Fibroblast of skin of left quadriceps (primary cell): ENCODE data around the gene EBLN2.
A peak's percentile ranks its signal among the peaks of the same experiment; 100 is the strongest.
"Not testable (repeated sequence)": the region's sequence is repeated elsewhere in the genome, so short reads cannot be mapped to it uniquely, and the experiment has no call there.

Experiments used
- DNase-seq, 2 experiments: peaks; one replicate each; pipeline ENCODE4 v3.0.0-alpha.2; 2013; ENCODE audit warnings: low read depth in 2 of 2

The EBLN2 gene

DNA sequence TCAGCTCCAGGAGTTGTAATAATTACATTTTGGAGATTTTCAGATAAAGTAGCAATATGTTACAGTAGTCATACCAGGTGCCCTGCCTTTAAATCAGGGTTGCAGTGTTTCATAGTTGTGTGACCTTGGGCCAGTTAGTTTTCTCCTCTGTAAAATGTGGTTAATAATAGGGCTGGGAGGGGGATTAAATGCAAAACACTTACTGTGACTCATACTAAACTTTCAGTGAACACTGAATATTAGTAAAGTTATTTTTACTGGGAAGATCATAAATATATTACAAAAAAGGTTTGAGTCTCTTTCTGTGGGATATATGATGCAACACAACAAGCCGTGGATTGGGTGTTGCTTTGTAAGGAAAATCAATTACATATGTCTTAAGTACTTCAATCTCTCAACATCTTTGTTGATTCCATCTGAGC lies 1.1 kb upstream of the EBLN2 start:
- peak; percentile 82 to 88 for DNase-seq

DNA sequence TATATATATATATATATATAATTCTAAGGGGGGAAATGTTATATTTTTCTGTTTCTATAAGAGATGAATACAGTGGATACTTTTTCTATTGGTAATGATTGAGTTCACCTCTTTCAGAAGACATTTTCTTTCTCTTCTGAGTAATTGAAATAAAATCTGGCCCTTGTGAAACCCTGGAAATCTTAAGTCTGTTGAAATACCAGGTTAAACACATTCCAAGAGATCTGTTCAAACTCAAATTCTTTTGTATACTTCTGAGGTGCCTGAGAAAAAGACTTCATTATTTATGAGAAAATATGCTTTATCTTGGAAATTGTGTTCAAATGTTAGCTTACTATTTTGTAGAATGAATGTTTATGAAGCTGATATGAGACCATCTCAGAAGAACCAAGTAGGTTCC lies 4.8 kb downstream of the EBLN2 start:
- DNase-seq, result not testable (repeated sequence)

GRCh38 chr3:73068419-73068818 lies 7.0 kb downstream of the EBLN2 start:
- DNase-seq, result no peak

DNA sequence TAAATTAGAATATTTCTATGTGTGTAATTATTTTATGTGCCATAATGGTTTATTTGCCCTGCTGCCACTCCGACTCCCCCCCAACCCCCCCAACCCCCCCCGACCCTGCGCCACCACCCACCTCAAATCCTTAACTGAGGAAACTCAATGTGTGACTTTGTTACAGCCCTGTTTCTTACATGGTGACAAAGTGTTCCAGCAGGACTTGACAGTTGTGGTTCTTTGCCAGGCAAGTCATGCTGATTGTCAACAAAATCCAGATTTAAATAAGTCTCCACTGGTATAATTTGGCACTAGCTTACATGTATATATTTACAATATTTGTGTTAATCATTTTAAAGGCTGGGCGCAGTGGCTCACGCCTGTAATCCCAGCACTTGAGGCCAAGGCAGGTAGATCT lies 7.7 kb downstream of the EBLN2 start:
- DNase-seq, result no peak

DNA sequence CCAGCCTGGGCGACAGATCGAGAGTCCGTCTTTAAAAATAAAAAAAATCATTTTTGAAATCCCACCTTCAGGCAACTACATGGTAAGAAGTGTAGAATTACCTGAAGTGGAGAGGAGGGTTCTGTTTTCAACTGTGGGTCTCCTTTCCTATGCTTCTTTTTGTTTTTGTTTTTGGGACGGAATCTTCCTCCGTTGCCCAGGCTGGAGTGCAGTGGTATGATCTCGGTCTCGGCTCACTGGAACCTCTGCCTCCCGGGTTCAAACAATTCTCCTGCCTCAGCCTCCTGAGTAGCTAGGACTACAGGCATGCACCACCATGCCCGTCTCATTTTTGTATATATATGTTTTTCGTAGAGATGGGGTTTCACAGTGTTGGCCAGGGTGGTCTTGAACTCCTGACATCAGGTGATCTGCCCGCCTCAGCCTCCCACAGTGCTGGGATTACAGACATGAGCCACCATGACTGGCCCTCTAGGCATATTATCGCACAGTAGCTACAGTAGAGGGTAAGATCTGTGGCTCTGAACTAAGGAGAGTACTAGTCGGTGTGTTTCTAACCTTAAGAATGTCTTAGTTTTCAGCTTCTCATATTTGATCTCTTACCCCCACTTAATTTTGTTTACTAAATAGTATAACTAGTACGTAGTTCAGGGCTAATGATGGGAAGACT lies 8.5 kb downstream of the EBLN2 start:
- DNase-seq, result no peak

- peak; percentile 92 to 93 for DNase-seq
Measured at GRCh38 chr3:73070675-73071575, 9.5 kb downstream of the EBLN2 start.

DNA sequence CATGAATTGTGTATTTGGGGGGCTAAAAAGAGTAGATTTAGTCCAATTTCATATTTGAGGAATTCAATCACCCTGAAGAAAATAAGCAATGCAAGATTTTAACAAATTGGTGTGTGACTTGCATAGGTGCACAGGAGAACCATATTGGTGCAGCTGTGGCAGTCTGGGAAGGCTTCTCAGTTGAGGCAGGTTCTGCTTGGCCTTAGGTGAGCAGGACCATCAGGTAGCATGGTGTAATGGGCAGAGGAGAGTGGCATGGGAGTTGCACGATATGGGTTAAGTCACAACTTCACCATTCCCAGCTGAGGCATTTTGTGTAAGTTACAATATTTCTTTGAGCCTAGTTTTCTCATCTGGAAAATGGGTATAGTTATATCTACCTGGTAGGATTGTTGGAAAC lies 10.5 kb downstream of the EBLN2 start:
- no peak for DNase-seq

- no peak for DNase-seq
Measured at GRCh38 chr3:73072634-73073033, 11.2 kb downstream of the EBLN2 start.

DNA sequence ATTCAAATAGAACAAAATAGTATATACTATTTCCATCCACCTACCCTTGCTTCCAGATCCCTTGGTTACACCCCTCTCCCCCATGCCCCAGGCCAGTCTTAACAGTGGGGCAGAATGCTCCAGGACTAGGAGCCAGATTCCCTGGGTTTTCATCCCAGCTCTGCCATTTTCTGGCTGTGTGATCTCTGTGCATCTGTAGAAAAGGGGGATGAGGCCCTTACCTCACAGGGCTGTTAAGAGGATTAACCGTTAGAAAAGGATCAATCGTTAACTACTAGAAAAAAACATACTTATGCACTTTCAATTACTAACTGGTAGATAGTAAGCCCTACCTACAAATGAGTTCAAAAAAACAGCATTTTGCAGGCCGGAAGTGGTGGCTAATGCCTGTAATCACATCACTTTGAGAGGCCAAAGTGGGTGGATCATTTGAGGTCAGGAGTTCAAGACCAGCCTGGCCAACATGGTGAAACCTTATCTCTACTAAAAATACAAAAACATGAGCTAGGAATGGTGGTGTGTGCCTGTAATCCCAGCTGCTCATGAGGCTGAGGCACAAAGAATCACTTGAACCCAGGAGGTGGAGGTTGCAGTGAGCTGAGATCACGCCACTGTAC lies 11.7 kb downstream of the EBLN2 start:
- no peak for DNase-seq

DNA sequence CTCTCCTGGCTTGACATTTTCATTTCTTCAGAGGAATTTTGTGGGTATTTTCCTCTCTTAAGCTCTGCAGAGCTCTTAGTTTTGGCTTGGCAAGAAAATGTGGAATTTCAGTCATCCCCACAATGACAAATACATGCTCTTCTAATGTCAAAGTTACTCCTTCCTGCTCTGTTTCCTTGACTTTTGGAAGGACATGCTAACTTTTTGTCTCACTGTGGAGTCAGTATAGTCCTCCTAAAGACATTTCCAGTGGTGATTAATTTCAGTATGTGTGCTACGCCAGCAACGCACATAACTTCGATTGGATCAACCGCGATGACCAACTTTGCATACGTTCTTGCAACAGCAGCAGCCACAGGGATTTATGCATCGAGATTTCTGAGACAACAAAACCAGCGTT lies 13.3 kb downstream of the EBLN2 start:
- DNase-seq, result peak in 1 of 2 experiments; percentile 22

- no peak for DNase-seq
Measured at GRCh38 chr3:73080216-73080966, 18.9 kb downstream of the EBLN2 start.

DNA sequence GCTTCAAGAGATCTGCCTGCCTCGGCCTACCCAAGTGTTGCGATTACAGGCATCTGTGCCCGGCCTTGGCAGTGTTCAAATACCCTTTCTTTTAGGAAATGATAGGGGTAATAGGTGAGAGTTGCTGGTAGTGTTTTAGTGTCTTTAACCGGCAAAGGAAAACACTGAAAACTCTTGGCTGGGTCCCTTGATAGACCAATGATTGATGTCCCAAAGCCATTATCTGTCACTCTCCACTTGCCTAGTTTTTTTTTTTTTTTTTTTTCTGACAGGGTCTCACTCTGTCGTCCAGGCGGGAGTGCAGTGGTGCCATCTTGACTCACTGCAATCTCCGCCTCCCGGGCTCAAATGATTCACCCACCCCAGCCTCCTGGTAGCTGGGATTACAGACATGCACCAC lies 19.7 kb downstream of the EBLN2 start:
- DNase-seq, result no peak

GRCh38 chr3:73084170-73084569 lies 22.7 kb downstream of the EBLN2 start:
- no peak for DNase-seq

DNA sequence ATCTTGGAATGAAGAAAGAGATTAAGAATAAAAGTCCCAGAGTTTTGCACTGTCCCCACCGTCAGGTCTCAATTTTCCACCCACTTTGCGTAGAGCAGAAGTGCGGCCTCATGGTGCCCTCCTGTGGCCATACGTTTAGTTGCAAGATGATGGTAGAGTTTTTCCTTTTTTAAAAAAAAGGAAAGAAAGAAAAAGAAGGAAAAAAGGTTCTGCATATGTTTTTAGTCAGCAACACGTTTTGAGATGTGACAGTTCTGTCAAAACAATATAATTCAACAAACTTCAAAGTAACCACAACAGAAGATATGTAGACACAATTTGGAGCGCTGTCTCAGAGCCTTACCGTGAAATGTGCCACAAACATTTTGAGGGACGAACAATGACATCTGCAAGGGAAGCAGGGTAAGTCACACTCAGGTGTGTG lies 24.6 kb downstream of the EBLN2 start:
- DNase-seq, result no peak

GRCh38 chr3:73094129-73094528 lies 32.7 kb downstream of the EBLN2 start:
- DNase-seq, result no peak

GRCh38 chr3:73094951-73095350 lies 33.5 kb downstream of the EBLN2 start:
- no peak for DNase-seq

DNA sequence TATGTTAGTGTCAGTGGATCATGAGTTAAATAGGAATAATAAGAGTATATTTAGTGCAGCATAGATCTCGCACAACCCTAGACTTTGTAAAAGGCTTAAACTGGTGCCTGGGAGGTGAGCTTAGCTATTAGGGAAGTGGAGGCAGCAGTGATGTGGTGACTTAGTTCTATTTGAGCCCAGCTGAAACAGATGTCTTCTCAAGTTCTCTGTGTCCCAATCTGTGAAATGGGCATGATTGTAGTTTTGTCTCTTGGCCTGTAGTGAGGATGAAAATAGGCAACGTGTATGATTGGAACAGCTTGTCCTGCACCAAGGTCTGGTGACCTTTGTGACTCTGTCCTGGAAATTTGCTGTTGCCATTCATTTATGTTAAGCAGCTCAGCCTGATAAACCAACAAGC lies 34.7 kb downstream of the EBLN2 start:
- DNase-seq, result no peak

DNA sequence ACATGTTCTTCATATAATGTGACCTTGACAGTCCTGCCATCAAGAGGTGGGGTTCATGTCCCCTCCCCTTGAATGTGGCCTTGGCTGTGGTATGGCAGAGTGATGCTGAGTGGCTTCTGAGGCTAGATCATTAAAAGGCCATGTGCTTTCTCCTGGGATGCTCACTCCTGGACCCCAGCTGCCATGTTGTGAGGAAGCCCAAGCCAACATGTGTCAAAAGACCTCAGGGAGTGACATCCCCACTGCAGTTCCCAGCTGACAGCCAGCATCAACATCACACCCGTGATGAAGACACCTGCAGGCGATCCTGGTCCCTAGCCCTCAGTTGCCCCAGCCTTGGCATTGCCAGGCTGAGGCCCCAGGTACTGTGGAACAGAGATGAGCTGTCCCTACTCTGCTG lies 36.6 kb downstream of the EBLN2 start:
- DNase-seq, result no peak

- no peak for DNase-seq
Measured at GRCh38 chr3:73098873-73099272, 37.4 kb downstream of the EBLN2 start.

DNA sequence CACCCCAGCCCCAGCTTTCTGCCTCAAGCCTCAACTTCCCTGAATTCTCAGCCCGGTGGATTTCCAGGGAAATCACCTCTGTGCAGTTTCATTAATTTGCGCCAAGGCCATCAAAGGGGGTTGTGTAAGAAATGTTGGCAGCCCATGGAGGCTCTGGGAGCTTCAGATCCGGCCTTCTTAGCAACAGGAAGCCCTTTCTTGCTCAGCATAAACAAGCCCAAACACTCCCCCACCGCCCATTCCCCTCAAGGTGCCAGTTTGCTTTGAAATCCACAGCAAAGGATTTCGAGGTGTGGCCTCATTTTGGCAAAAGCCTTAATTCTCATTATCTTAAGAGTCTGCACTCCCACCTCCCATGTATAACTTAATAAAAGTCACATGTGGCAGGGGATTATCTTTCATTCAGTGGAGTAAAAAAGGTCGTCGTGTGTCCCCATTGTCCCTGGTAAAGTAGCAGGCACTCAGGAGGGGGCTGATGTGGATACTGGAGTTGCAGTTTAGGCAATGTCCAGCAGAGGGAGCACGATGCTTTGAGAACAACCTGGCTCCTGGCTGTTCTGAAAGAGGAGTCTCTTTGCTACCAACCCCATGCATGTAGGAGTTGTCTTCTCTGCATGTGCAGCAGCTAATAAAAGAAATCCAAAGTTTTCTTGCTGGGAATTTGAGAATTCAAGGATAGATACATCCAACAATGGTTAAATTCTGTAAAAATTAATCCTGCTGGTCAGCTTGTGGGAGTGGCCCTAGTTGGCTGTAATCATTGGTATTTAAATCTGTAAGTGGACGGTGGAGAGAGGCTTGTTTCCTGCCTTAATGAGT lies 39.5 kb downstream of the EBLN2 start:
- peak; percentile 53 to 57 for DNase-seq

- DNase-seq, result no peak
Measured at GRCh38 chr3:73101881-73102280, 40.4 kb downstream of the EBLN2 start.
